ENCODE data around the gene MSLN.

- TF ChIP-seq YY1 (IDR thresholded peaks at IDR 0.05; ENCODE audit: insufficient read depth, insufficient read length): no peak
- no peak for TF ChIP-seq ZNF274 (IDR thresholded peaks at IDR 0.05; ENCODE audit: low read depth, low read length)
Measured at GRCh38 chr16:760545-761343, at the start of gene MSLN.

Data from NT2/D1 (cell line).